Measurements from ENCODE around the gene COX10. TPM values are rescaled to one million over a fixed set of nuclear protein-coding genes. Genes with fewer than 3 reads are reported as not detected.

Gene COX10
- polyA plus RNA-seq, 1 donor (not counting 4 experiments of a cell fraction or from before 2014, with no cell fraction given), result 14.3 TPM

GRCh38 chr17:14245629-14246028 is 176.3 kb downstream of the COX10 start:
- no peak for DNase-seq (ENCODE audit: low read depth, low spot score)
- H3K36me3 ChIP-seq (ENCODE audit: control insufficient read depth in 2 of 2, extremely low read depth in 1 of 2, insufficient read depth in 2 of 2, low read length in 2 of 2), result no peaks in the 10 kb centered on the region
- no peaks in the 10 kb centered on the region for H3K27me3 ChIP-seq (ENCODE audit: control insufficient read depth, extremely low read depth, insufficient read depth, low read length)
- no peak overlapping the region for H3K9ac ChIP-seq (ENCODE audit: control insufficient read depth, extremely low read depth, insufficient read depth, low read length)
- H3K9me1 ChIP-seq (ENCODE audit: control insufficient read depth, extremely low read depth, insufficient read depth, low read length), result no peaks in the 10 kb centered on the region
- no peak overlapping the region for H2AFZ ChIP-seq (ENCODE audit: control insufficient read depth, low read length)
- no peaks in the 10 kb centered on the region for H4K20me1 ChIP-seq (ENCODE audit: control insufficient read depth, extremely low read depth, insufficient read depth, low read length)
- H3K4me3 ChIP-seq (ENCODE audit: control insufficient read depth in 2 of 3, extremely low read depth in 1 of 3, insufficient read depth in 2 of 3, low read depth in 1 of 3, low read length in 3 of 3), result no peak overlapping the region
- no peak for TF ChIP-seq CTCF (optimal IDR thresholded peaks at IDR 0.05 in 1 of 3, IDR thresholded peaks at IDR 0.05 in 1 of 3, conservative IDR thresholded peaks at IDR 0.05 in 1 of 3; ENCODE audit: extremely low read depth in 1 of 3, insufficient read depth in 2 of 3, low read length in 3 of 3)
- no peak for TF ChIP-seq EZH2 (IDR thresholded peaks at IDR 0.05; ENCODE audit: low read length)
- H3K79me2 ChIP-seq (ENCODE audit: control insufficient read depth, insufficient read depth, low read length), result no peaks in the 10 kb centered on the region
- H3K27ac ChIP-seq (ENCODE audit: control insufficient read depth, insufficient read depth, low read length), result no peak overlapping the region
- dilution Hi-C loops (cut with MboI; ENCODE audit: extremely low pct_ligation_motif_present, low sequenced_read_pairs), result no loop called here
- no peaks in the 10 kb centered on the region for H3K9me3 ChIP-seq (ENCODE audit: control insufficient read depth, low read depth, low read length)
- no peaks in the 10 kb centered on the region for H3K4me1 ChIP-seq (ENCODE audit: control insufficient read depth, extremely low read depth, insufficient read depth, low read length)
- no peak overlapping the region for H3K4me2 ChIP-seq (ENCODE audit: control insufficient read depth, extremely low read depth, insufficient read depth, low read depth, low read length)
- FAIRE-seq, result no peak

Small RNA genes lying within 50 kb of the gene (small RNA-seq; reads per million reads assigned to genes)
- gene RF00090 (ENCODE audit: insufficient read length in 3 of 3, low read depth in 3 of 3, low replicate concordance in 1 of 3), result 0 reads per million in 3 experiments

Other genes starting within 250 kb of the COX10 start
- not detected in 3 replicates for gene CDRT15, start 167.4 kb downstream of the COX10 start, polyA plus RNA-seq
- 3.7 to 5.6 TPM (median 3.9 TPM) in 3 replicates for gene HS3ST3B1, start 231.6 kb downstream of the COX10 start, polyA plus RNA-seq

All from keratinocyte (primary cell).